SIG-M5 (cell line): ENCODE data around the gene CDC42BPA.

Experiments
- DNase-seq: peaks from one replicate; lab custom pipeline; 2025; lab: John Stamatoyannopoulos, UW

CDC42BPA gene

GRCh38 chr1:227335242-227336020 lies 17.1 kb upstream of the CDC42BPA start:
- no peak for DNase-seq

- no peak for DNase-seq
Observed at GRCh38 chr1:227333423-227333822, 15.1 kb upstream of the CDC42BPA start.

DNA sequence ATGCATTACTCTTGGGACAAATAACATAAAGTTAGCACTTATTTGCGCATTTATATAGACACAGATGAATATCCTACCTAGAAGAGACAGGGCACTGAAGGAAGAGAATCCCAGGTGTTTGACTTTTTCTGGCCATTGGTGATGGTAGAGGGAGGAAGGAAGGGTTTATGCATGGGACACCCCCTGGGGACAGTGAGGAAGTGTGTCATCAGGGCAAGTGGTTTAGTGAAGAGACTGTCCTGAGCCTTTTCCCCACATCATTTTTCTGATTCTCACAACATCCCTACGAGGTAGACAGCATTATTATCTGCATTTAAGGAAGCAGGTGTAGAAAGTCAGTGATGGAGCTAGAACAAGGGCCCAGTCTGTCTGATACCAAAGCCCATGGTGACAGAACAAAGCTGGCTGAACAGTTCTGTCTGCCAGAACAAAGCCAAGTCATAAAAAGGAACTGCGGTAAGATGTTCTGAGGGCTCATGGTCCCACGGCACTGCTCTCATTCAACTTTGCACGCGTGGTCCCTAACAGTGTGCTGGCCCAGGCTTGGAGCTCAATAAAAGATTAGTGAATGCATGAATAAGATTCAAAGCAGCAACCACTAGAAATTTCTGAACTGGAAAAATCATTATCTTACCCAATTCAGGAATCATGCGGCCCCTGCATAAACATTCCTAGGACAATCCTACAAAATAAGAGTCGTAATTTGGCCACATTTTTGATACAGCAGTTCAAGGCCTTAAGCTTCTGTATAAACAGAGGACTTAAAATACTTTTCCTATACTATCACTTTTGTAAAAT lies 12.2 kb upstream of the CDC42BPA start:
- no peak for DNase-seq

DNA sequence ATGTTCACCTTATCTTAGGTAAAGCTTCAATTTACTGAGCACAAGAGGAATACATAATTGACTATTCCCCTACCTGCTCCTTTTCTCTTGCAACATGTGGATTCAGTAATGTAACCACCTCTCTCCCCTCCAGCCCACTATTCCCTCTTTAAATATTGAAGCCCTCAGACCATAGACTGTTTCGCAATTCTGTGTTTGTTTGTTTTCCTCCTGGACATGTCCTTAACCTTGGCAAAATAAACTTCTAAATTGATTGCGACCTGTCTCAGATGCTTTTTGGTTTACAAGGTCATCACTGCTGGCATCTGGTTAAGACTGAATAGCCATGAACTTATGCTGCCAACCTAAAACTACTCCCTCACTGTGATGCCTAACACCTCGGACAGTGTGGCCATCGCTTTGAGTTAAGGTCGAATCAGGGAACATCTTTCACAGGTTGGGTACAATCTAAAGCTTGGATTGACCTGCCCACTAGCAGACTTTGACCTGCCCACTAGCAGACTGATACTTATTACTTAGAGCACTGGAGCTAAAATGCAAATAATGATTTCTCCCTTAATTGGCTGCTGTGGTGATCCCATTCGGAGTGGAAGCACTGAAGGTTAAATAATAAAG lies 10.2 kb upstream of the CDC42BPA start:
- DNase-seq, result no peak

DNA sequence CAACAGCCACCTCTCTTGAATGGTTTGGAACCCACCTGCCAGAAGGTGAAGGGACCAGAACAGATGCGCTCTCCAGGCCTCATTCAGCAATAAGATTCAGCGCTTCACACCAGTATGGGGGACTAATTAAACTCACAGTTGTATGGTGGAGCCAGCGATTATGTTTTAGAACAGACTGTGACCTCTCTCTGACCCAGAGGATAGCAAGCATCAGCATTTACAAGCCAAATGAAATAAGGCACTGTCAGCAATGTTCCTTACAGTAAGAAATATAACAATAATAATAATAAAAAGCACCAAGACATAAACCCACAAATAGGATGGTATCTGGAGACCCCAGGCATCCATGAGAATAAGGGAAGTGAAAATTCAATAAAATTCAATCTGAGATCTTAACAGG lies 6.9 kb upstream of the CDC42BPA start:
- no peak for DNase-seq

DNA sequence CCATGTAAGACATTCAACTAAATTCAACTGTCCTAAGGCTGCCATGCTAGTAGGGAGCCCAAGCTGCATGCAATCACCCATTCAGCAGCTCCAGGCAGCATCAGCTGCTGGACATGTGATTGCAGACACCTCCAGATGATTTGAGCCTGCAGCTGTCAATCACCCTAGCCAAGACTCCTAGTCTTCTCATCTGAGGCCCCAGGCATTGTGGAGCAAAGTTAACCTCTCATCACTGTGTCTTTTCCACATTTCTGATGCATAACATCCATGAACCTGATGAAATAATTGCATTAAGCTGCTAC lies 5.6 kb upstream of the CDC42BPA start:
- no peak for DNase-seq

DNA sequence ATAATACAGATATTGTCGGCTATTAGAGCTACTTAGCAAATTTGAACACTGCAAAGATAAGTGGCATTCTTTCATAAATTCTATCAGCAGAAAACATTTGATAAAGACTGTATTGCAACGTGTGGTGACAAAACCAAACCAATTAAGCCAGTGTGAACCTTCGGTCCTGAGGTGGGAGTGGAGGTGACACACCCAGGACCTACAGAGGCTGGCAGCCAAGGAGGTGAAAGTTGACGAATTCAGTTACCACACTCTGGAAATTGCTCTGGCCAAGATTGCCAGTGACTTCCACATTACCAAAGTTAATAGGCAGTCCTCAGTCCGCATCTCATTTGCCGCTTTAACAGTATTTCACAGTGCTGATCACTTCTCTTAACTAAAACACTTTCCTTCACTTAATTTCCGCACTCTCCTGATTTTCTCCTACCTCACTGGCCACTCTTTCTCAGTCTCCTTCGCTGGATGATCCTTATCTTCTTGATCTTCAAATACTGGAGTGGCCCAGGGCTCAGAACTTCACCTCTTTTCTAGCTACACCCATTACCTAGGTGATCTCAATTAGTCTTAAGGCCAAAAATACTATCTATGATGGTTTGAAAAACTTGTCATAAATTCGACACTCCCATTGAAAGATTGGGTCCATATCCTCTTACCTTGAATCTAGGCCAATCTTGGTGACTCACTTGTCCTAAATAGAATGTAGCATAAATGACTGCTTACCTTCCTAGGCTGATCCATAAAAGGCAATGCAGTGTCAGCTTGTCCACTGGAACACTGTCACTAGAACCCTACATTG lies 5.1 kb upstream of the CDC42BPA start:
- DNase-seq, result no peak

DNA sequence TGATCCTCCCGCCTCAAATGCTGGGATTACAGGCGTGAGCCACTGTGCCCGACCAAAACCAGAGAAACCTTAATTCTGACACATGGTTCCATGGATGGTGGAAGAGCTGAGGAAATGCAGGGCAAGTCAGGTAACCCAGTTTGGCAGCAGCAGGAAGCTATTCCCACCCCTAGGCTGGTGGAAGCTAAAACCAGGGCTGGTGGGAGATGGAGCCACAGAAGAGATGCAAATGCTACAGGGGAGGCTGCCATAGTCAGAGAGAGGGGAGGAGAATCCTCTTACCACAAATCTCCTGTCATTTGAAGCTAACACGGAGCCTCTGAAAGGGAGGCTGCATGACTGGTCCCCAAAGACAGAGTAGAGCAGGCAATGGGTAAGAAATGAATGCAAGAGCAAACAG lies 4.1 kb upstream of the CDC42BPA start:
- no peak for DNase-seq

- no peak for DNase-seq
Observed at GRCh38 chr1:227321035-227321434, 2.7 kb upstream of the CDC42BPA start.

DNA sequence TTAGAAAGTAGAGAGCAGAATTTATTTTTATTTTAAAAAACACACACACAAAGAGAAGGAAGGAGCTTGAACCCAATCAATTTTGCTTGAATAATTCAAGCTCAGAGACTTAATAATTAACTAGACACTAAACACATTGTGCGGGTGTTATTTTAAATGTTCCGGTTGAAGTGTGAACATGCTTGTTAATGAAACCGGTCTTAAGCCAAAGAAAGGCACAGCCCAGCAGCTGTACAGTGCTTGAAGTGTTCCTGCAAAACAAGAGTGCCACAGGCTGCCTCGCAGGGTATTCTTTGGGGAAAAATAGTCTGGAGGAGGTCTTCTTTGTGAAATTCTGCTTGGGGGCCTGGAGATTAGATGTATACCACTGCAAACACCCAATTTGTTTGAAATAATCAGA lies 2.2 kb upstream of the CDC42BPA start:
- no peak for DNase-seq

DNA sequence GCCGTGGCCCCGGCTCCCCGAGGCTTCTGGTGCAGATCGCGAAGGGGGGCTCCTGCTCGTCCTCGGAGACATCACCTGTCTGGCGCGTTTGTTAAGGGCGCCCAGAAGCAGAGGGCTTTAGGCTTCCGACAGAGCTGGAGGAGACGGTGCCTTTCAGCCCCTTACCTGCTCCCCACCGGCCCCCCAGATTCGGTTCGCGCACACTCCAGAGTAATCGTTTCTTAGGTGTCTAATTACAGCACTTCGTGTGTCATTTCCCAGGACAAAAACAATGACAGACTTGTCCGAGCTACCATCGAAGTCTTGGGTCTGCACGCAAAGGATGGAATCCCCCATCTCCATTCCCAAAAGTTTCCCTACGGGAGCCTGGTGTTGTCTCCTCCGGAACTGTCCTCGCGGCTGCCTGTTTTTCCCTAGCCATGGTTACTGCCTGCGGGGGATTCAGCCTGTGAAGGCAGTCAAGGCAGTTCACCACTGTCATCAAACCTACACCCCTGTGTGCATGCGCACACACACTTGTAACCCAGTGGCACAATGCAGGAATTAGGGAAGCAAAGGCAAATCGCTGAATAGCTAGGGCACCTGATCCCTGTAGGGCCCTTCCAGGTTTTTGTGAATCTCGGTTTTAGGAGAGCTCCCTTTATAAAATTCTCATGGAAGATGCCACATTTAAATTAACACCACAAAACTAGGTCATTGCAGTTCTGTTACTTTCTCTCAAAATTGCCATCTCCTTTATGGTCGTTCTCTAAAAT lies 738 bp upstream of the CDC42BPA start:
- DNase-seq, result no peak

GRCh38 chr1:227317523-227318015 lies 723 bp downstream of the CDC42BPA start:
- no peak for DNase-seq

- DNase-seq, result no peak
Observed at GRCh38 chr1:227317011-227317451, 1.3 kb downstream of the CDC42BPA start.

- DNase-seq, result no peak
Observed at GRCh38 chr1:227316456-227316855, 1.8 kb downstream of the CDC42BPA start.

- no peak for DNase-seq
Observed at GRCh38 chr1:227315629-227316346, 2.5 kb downstream of the CDC42BPA start.

- no peak for DNase-seq
Observed at GRCh38 chr1:227314014-227314848, 4.1 kb downstream of the CDC42BPA start.

DNA sequence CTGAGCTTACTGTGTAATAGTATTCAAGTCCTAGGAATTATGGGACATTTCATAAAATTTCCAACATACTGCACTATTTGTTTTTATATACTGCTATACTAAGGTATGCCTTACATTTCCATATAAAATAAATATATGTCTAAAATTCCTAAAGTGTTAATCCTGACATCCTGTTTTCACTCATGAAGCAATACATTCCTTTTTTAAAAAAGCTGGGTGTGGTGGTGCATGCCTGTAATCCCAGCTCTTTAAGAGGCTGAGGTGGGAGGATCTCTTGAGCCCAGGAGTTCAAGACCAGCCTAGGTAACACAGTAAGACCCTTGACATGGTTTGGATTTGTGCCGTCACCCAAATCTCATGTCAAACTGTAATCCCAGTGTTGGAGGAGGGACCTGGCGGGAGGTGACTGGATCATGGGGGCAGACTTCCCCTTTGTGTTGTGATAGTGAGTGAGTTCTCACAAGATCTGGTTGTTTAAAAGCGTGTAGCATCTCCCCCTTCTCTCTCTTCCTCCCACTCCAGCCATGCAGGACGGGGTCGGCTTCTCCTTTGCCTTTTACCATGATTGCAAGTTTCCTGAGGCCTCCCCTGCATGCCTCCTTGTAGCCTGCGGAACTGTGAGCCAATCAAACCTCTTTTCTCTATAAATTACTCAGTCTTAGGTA lies 5.8 kb downstream of the CDC42BPA start:
- DNase-seq, result no peak

GRCh38 chr1:227311389-227312001 lies 6.8 kb downstream of the CDC42BPA start:
- DNase-seq, result no peak
